Right ventricle myocardium inferior (tissue), 1 donor: ENCODE data around the gene NEK6. TPM values are rescaled to one million over a fixed set of nuclear protein-coding genes. Genes with fewer than 3 reads are reported as not detected.

Source experiments
- ATAC-seq: fragments of 200-7000 bp; cut with Tn5 transposase; one replicate; pipeline ENCODE4 v1.9.1; 2020; ENCODE audit warnings: mild to moderate bottlenecking, moderate library complexity
- DNase-seq: peaks from one replicate; pipeline ENCODE4 v3.0.0; 2021; ENCODE audit errors: missing footprints
- intact Hi-C: fragments of 100-400 bp; cut with DNase I; formaldehyde crosslinking; loops from one replicate; pipeline ENCODE4 v1.11.0; 2022
- total RNA-seq: library from RNA; stranded (reverse); fragmentation: NEBNext Ultra II Directional; extraction: Animal tissue kit (Norgen Biotek cat#: 25700); gene quantifications from one replicate; pipeline ENCODE4 v1.2.1, GENCODE V29; 2021
- donor health status: DM: no; HTN: yes; CAD: no; lungs with severe emphysema.

NEK6 gene
- total RNA-seq, 1 donor from 2014 or later = 10.5 TPM

- intact Hi-C loops = loop anchor here (5.0 to 10.0 kb wide), 4 partner anchors 35 to 132 kb away; no protein-coding TSS in a partner anchor
- ATAC-seq (no peak), DNase-seq (peak; percentile 55)
These were observed 492 bp upstream of the NEK6 start for GRCh38 chr9:124257070-124257843.

- DNase-seq (peak; percentile 65), ATAC-seq (no peak)
- intact Hi-C loops = loop anchor here (5.0 to 10.0 kb wide), 4 partner anchors 36 to 134 kb away; no protein-coding TSS in a partner anchor
These were observed 933 bp downstream of the NEK6 start for GRCh38 chr9:124258607-124259157.

- intact Hi-C loops = loop anchor here (5.0 to 10.0 kb wide), 4 partner anchors 37 to 134 kb away; no protein-coding TSS in a partner anchor
- peak; percentile 68 for DNase-seq
These were observed 1.5 kb downstream of the NEK6 start for GRCh38 chr9:124259158-124259808.

GRCh38 chr9:124260769-124261603 is 3.2 kb downstream of the NEK6 start:
- intact Hi-C loops = no loop called here
- ATAC-seq (peak; percentile 12), DNase-seq (peak; percentile 64)

More at GRCh38 chr9:124259158-124259808, 1.5 kb downstream of the NEK6 start:
- peak; percentile 49 for ATAC-seq

- peak; percentile 27 for DNase-seq
- intact Hi-C loops = no loop called here
These were observed 4.2 kb downstream of the NEK6 start for GRCh38 chr9:124261736-124262648.

GRCh38 chr9:124262649-124262972 is 4.9 kb downstream of the NEK6 start:
- DNase-seq (no peak), ATAC-seq (no peak)
- intact Hi-C loops = no loop called here

More at GRCh38 chr9:124261736-124262648, 4.2 kb downstream of the NEK6 start:
- ATAC-seq = no peak

- peak; percentile 1 for DNase-seq
- no peak for ATAC-seq
- intact Hi-C loops = no loop called here
These were observed 5.5 kb downstream of the NEK6 start for GRCh38 chr9:124263213-124263612.

- peak; percentile 5 for DNase-seq
- intact Hi-C loops = no loop called here
These were observed 6.2 kb downstream of the NEK6 start for GRCh38 chr9:124263800-124264426.

GRCh38 chr9:124264823-124265233 is 7.1 kb downstream of the NEK6 start:
- intact Hi-C loops = no loop called here

More at GRCh38 chr9:124263800-124264426, 6.2 kb downstream of the NEK6 start:
- no peak for ATAC-seq

GRCh38 chr9:124265551-124265950 is 7.8 kb downstream of the NEK6 start:
- intact Hi-C loops = no loop called here
- peak; percentile 1 for DNase-seq
- ATAC-seq = no peak

More at GRCh38 chr9:124264823-124265233, 7.1 kb downstream of the NEK6 start:
- ATAC-seq (no peak), DNase-seq (peak; percentile 17)

GRCh38 chr9:124266139-124266825 is 8.5 kb downstream of the NEK6 start:
- intact Hi-C loops = no loop called here

GRCh38 chr9:124266826-124267201 is 9.1 kb downstream of the NEK6 start:
- DNase-seq = no peak
- intact Hi-C loops = no loop called here
- no peak for ATAC-seq

More at GRCh38 chr9:124266139-124266825, 8.5 kb downstream of the NEK6 start:
- ATAC-seq (no peak), DNase-seq (no peak)

GRCh38 chr9:124267271-124267807 is 9.6 kb downstream of the NEK6 start:
- ATAC-seq (no peak), DNase-seq (peak; percentile 74)
- intact Hi-C loops = no loop called here

- ATAC-seq (no peak), DNase-seq (no peak)
- intact Hi-C loops = no loop called here
These were observed 10.5 kb downstream of the NEK6 start for GRCh38 chr9:124268248-124268647.

- peak; percentile 5 for DNase-seq
- intact Hi-C loops = no loop called here
- ATAC-seq = no peak
These were observed 10.9 kb downstream of the NEK6 start for GRCh38 chr9:124268661-124269060.

GRCh38 chr9:124269556-124269955 is 11.8 kb downstream of the NEK6 start:
- no peak for DNase-seq
- no peak for ATAC-seq
- intact Hi-C loops = no loop called here
